Measurements from ENCODE around the gene BTBD17. TPM values are rescaled to one million over a fixed set of nuclear protein-coding genes. Genes with fewer than 3 reads are reported as not detected.

The BTBD17 gene
- total RNA-seq, result under 1 TPM in 1 of 2 donors, not detected in 1; 0.18 TPM
- 14.0 TPM for polyA plus RNA-seq (2013, experiment 1 of 2)
- polyA plus RNA-seq (2013, experiment 2 of 2), result 12.0 TPM
- long read RNA-seq, experiment 1, result 0 reads
- long read RNA-seq, experiment 2, partial matches to known transcripts, result 0 of 2 reads
- long read RNA-seq, experiment 2, other reads (novel, unspliced or antisense), result 1 of 2 reads
- long read RNA-seq, experiment 3, partial matches to known transcripts, result 0 of 1 reads
- long read RNA-seq, experiment 3, other reads (novel, unspliced or antisense), result 1 of 1 reads
- long read RNA-seq, experiment 4, result 0 reads

GRCh38 chr17:74361230-74362068 is at the start of gene BTBD17:
BTBD17 (minus strand) TSS chr17:74361868; CDS start chr17:74361819, 49 bp downstream.
- WGBS, 2 experiments (ENCODE audit: insufficient coverage in 1 of 2, insufficient read length in 1 of 2), result 45 to 54% methylated on average over 23 to 28 of the region's 28 CpGs
- no peak within 1 kb of the TSS for H3K4me3 ChIP-seq (ENCODE audit: low read length)
- peak within 1 kb of the TSS; percentile 91 for H3K27ac ChIP-seq (ENCODE audit: low read depth, low read length)
- Mint-ChIP-seq H3K4me3 (no peak within 1 kb of the TSS), H3K36me3 (ENCODE audit: low read depth) (no peaks in the 10 kb centered on the region), H3K27ac (no peak within 1 kb of the TSS), H3K4me1 (peaks cover 2% of the 10 kb centered on the region), H3K9me3 (no peaks in the 10 kb centered on the region), H3K27me3 (ENCODE audit: insufficient read depth) (peaks cover 46% of the 10 kb centered on the region)
- peak; percentile 94 for TF ChIP-seq CTCF (conservative IDR thresholded peaks at IDR 0.05)
- H3K9ac ChIP-seq (ENCODE audit: extremely low read depth, low read length, poor library complexity, severe bottlenecking), result no peak within 1 kb of the TSS
- H3K4me1 ChIP-seq (ENCODE audit: control insufficient read depth, insufficient read depth, low read length), result no peaks in the 10 kb centered on the region
- no peaks in the 10 kb centered on the region for H3K9me3 ChIP-seq (ENCODE audit: control insufficient read depth, low read length)
- peak; percentile 98 for DNase-seq
- peaks cover 32% of the 10 kb centered on the region for H3K27me3 ChIP-seq (ENCODE audit: control insufficient read depth, insufficient read depth, low read length, poor library complexity, severe bottlenecking)
- no peaks in the 10 kb centered on the region for H3K36me3 ChIP-seq (ENCODE audit: control insufficient read depth, insufficient read depth, low read length)

GRCh38 chr17:74410001-74410443 is 48.4 kb upstream of the BTBD17 start:
- Histone ChIP-seq H3K9me3 (ENCODE audit: control insufficient read depth, low read length) (no peaks in the 10 kb centered on the region), H3K36me3 (ENCODE audit: control insufficient read depth, insufficient read depth, low read length) (no peaks in the 10 kb centered on the region), H3K27me3 (ENCODE audit: control insufficient read depth, insufficient read depth, low read length, poor library complexity, severe bottlenecking) (peaks cover 19% of the 10 kb centered on the region), H3K9ac (ENCODE audit: extremely low read depth, low read length, poor library complexity, severe bottlenecking) (no peak overlapping the region), H3K4me3 (ENCODE audit: low read length) (no peak overlapping the region), H3K4me1 (ENCODE audit: control insufficient read depth, insufficient read depth, low read length) (no peaks in the 10 kb centered on the region), H3K27ac (ENCODE audit: low read depth, low read length) (no peak overlapping the region)
- peaks cover 38% of the 10 kb centered on the region for H3K27me3 Mint-ChIP-seq (ENCODE audit: insufficient read depth)
- peaks cover 7% of the 10 kb centered on the region for H3K9me3 Mint-ChIP-seq
- WGBS, 2 experiments (ENCODE audit: insufficient coverage in 1 of 2, insufficient read length in 1 of 2), result 68 to 75% methylated on average over 4 of the region's 4 CpGs
- H3K4me3 Mint-ChIP-seq, result no peak overlapping the region
- peak; percentile 75 for DNase-seq
- H3K4me1 Mint-ChIP-seq, result peaks cover 6% of the 10 kb centered on the region
- H3K27ac Mint-ChIP-seq, result no peak overlapping the region
- TF ChIP-seq CTCF (conservative IDR thresholded peaks at IDR 0.05), result no peak
- no peaks in the 10 kb centered on the region for H3K36me3 Mint-ChIP-seq (ENCODE audit: low read depth)

DNA sequence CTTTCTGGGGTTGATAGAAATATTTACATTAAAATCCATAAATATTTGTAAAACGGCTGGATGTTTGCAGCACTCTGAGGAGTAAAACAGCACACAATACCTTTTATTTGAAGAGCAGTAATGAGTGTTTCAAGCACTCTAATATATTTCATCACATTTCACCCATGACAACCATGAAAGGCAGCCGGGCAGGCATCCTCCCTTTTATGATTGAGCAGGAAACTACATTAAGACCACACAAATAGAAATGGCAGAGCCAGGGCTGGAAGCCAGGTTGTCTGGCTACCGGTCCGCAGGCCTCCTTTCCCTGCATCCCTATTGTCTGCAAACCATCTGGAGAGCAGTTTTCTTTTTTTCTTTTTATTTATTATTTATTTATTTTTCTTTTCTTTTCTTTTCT is 47.1 kb upstream of the BTBD17 start:
- Histone ChIP-seq H3K36me3 (ENCODE audit: control insufficient read depth, insufficient read depth, low read length) (no peaks in the 10 kb centered on the region), H3K4me3 (ENCODE audit: low read length) (no peak overlapping the region), H3K27me3 (ENCODE audit: control insufficient read depth, insufficient read depth, low read length, poor library complexity, severe bottlenecking) (peaks cover 19% of the 10 kb centered on the region), H3K9ac (ENCODE audit: extremely low read depth, low read length, poor library complexity, severe bottlenecking) (no peak overlapping the region), H3K9me3 (ENCODE audit: control insufficient read depth, low read length) (no peaks in the 10 kb centered on the region), H3K27ac (ENCODE audit: low read depth, low read length) (no peak overlapping the region), H3K4me1 (ENCODE audit: control insufficient read depth, insufficient read depth, low read length) (peaks cover 7% of the 10 kb centered on the region)
- Mint-ChIP-seq H3K27me3 (ENCODE audit: insufficient read depth) (peaks cover 33% of the 10 kb centered on the region), H3K27ac (no peak overlapping the region), H3K9me3 (peaks cover 7% of the 10 kb centered on the region), H3K4me1 (peaks cover 8% of the 10 kb centered on the region), H3K4me3 (no peak overlapping the region), H3K36me3 (ENCODE audit: low read depth) (no peaks in the 10 kb centered on the region)
- no peak for TF ChIP-seq CTCF (conservative IDR thresholded peaks at IDR 0.05)
- WGBS, 2 experiments (ENCODE audit: insufficient coverage in 1 of 2, insufficient read length in 1 of 2), result 95 to 100% methylated on average over 1 to 3 of the region's 4 CpGs
- DNase-seq, result no peak

Measured in endodermal cell (in vitro differentiated cells).